H1 (cell line): ENCODE measurements around the gene EMX1. TPM values are rescaled to one million over a fixed set of nuclear protein-coding genes. Genes with fewer than 3 reads are reported as not detected.
A peak's percentile ranks its signal among the peaks of the same experiment; 100 is the strongest.

Experiments used
- ASH2L ChIP-seq: fragments of 200-600, 300-600 bp; sonication (generic); IDR thresholded peaks from one replicate; pipeline ENCODE4 v1.7.1; 2017; ENCODE audit warnings: low read length
- ATF2 ChIP-seq: IDR thresholded peaks from 2 replicates; pipeline ENCODE4 v1.6.1; 2012; ENCODE audit warnings: low read length, inconsistent platforms
- CHD1 ChIP-seq: IDR thresholded peaks from 2 replicates; pipeline ENCODE4 v1.6.1; 2012; ENCODE audit warnings: low read depth, low read length, improper control_type of control experiment
- CREB1 ChIP-seq: IDR thresholded peaks from 2 replicates; pipeline ENCODE4 v1.6.1; 2012; ENCODE audit warnings: inconsistent platforms
- CTCF ChIP-seq, 3 experiments: IDR thresholded peaks; 1 replicate in 2 of 3; 2 replicates in 1 of 3; pipeline versions ENCODE4 v1.5.1 to v1.6.1; 2011; ENCODE audit warnings: low read length in 3 of 3, mild to moderate bottlenecking in 3 of 3, inconsistent platforms in 2 of 3, low read depth in 1 of 3, moderate library complexity in 1 of 3; ENCODE audit not compliant: insufficient read depth in 1 of 3; ENCODE audit errors: control extremely low read depth in 1 of 3
- EGR1 ChIP-seq: IDR thresholded peaks from 2 replicates; pipeline ENCODE4 v1.6.1; 2011; ENCODE audit warnings: low read depth, low read length, borderline replicate concordance
- EP300 ChIP-seq, 2 experiments: IDR thresholded peaks; 1 replicate in 1 of 2; 2 replicates in 1 of 2; pipeline ENCODE4 v1.6.1; 2011 to 2012; ENCODE audit warnings: low read depth in 2 of 2, low read length in 2 of 2, mild to moderate bottlenecking in 2 of 2, borderline replicate concordance in 1 of 2, inconsistent platforms in 1 of 2, moderate library complexity in 1 of 2
- HDAC2 ChIP-seq, 2 experiments: fragments of 300-600 bp in 1 of 2; sonication (generic) in 1 of 2; IDR thresholded peaks; 2 replicates each; pipeline ENCODE4 v1.6.1; 2011 to 2012; ENCODE audit warnings: low read depth in 2 of 2, low read length in 2 of 2, mild to moderate bottlenecking in 2 of 2, moderate library complexity in 2 of 2, borderline replicate concordance in 1 of 2, inconsistent platforms in 1 of 2
- JUN ChIP-seq: IDR thresholded peaks from 2 replicates; pipeline ENCODE4 v1.6.1; 2011; ENCODE audit warnings: low read depth, mild to moderate bottlenecking, improper control_type of control experiment, low read length
- JUND ChIP-seq: IDR thresholded peaks from 2 replicates; pipeline ENCODE4 v1.6.1; 2011; ENCODE audit warnings: mild to moderate bottlenecking, improper control_type of control experiment, low read length
- MAFK ChIP-seq: IDR thresholded peaks from 2 replicates; pipeline ENCODE4 v1.6.1; 2012; ENCODE audit warnings: low read depth, mild to moderate bottlenecking, improper control_type of control experiment, low read length
- POLR2A ChIP-seq, 2 experiments: IDR thresholded peaks; 1 replicate in 1 of 2; 2 replicates in 1 of 2; pipeline ENCODE4 v1.6.1; 2011; ENCODE audit warnings: low read depth in 2 of 2, low read length in 2 of 2, mild to moderate bottlenecking in 2 of 2; ENCODE audit errors: control extremely low read depth in 1 of 2
- POU5F1 ChIP-seq: IDR thresholded peaks from 2 replicates; pipeline ENCODE4 v1.6.1; 2011; ENCODE audit warnings: low read depth, mild to moderate bottlenecking, low read length, moderate library complexity
- RAD21 ChIP-seq, 2 experiments: IDR thresholded peaks in 1 of 2; conservative IDR thresholded peaks in 1 of 2; 2 replicates each; pipeline ENCODE4 v1.6.1; 2011; ENCODE audit warnings: low read depth in 2 of 2, low read length in 2 of 2, improper control_type of control experiment in 1 of 2, inconsistent platforms in 1 of 2, mild to moderate bottlenecking in 1 of 2, moderate library complexity in 1 of 2
- SIN3A ChIP-seq, 2 experiments: IDR thresholded peaks in 1 of 2; conservative IDR thresholded peaks in 1 of 2; 2 replicates each; pipeline ENCODE4 v1.6.1; 2011 to 2012; ENCODE audit warnings: low read length in 2 of 2, improper control_type of control experiment in 1 of 2, low read depth in 1 of 2, mild to moderate bottlenecking in 1 of 2
- SIRT6 ChIP-seq: IDR thresholded peaks from one replicate; pipeline ENCODE4 v1.7.1; 2012; ENCODE audit warnings: low read length, inconsistent platforms
- SP1 ChIP-seq: IDR thresholded peaks from 2 replicates; pipeline ENCODE4 v1.6.1; 2011; ENCODE audit warnings: low read depth, low read length
- SP4 ChIP-seq: IDR thresholded peaks from 2 replicates; pipeline ENCODE4 v1.6.1; 2012; ENCODE audit warnings: low read length, inconsistent platforms
- TAF1 ChIP-seq: IDR thresholded peaks from 2 replicates; pipeline ENCODE4 v1.6.1; 2011; ENCODE audit warnings: mild to moderate bottlenecking, low read depth, low read length
- TBP ChIP-seq: IDR thresholded peaks from 2 replicates; pipeline ENCODE4 v1.6.1; 2011; ENCODE audit warnings: low read depth, low read length, improper control_type of control experiment
- YY1 ChIP-seq: IDR thresholded peaks from 2 replicates; pipeline ENCODE4 v1.6.1; 2011; ENCODE audit warnings: low read depth, mild to moderate bottlenecking, low read length
- polyA plus RNA-seq, 7 experiments: library from polyadenylated mRNA; depleted of rRNA in 3 of 7; stranded (reverse) in 5 of 7; unstranded in 2 of 7; fragments of >200 nt in 5 of 7; fragments of 200-250 nt in 2 of 7; gene quantifications; 1 replicate in 5 of 7; 2 replicates in 1 of 7; 4 replicates in 1 of 7; pipeline versions ENCODE4 v1.2.1 to v1.2.3, GENCODE V29; 2011 to 2013; ENCODE audit warnings: missing spikeins in 2 of 7, mixed read lengths in 2 of 7
- total RNA-seq: library from RNA; stranded (reverse); fragmentation: NEBNext Ultra II Directional; extraction: Animal tissue kit (Norgen Biotek cat#: 25700); gene quantifications from 2 replicates; pipeline ENCODE4 v1.2.1, GENCODE V29; 2021

Gene EMX1
- total and polyA plus RNA-seq, 2 of the 8 experiments (the other 6 are each of a cell fraction or from before 2014, with no cell fraction given), result 2.4 to 4.9 TPM

GRCh38 chr2:72887740-72888437, 29.4 kb upstream of the EMX1 start (continued):
- TF ChIP-seq MAFK, result no peak
- 0 out of 2 replicates have a peak, but pooled peaks have one; percentile 4 for TF ChIP-seq TAF1
- TF ChIP-seq SP1, result peak; percentile 95
- TF ChIP-seq EP300 (IDR thresholded peaks at IDR 0.05; ENCODE audit: borderline replicate concordance in 1 of 2, low read depth in 2 of 2, low read length in 2 of 2), result no peak; a peak in 1 of 3 replicates
- TF ChIP-seq EGR1, result peak; percentile 64; the same call in 1 of the 2 replicates
- TF ChIP-seq ASH2L, result peak; percentile 74
- TF ChIP-seq JUND, result no peak
- TF ChIP-seq CREB1, result peak; percentile 15
- TF ChIP-seq YY1, result peak; percentile 74
- TF ChIP-seq HDAC2 (IDR thresholded peaks at IDR 0.05; ENCODE audit: borderline replicate concordance in 1 of 2, low read depth in 2 of 2, low read length in 2 of 2), result no peak
- no peak for TF ChIP-seq TBP
- no peak for TF ChIP-seq SIRT6
- TF ChIP-seq SIN3A (conservative IDR thresholded peaks at IDR 0.05 in 1 of 2, IDR thresholded peaks at IDR 0.05 in 1 of 2; ENCODE audit: low read depth in 1 of 2, low read length in 2 of 2), result 0 out of 4 replicates have a peak, but pooled peaks of 1 of the 2 experiments have one; percentile 52
- TF ChIP-seq CTCF (IDR thresholded peaks at IDR 0.05; ENCODE audit: control extremely low read depth in 1 of 3, insufficient read depth in 1 of 3, low read depth in 1 of 3, low read length in 3 of 3), result peak; percentile 79 to 98 (median 97)
- TF ChIP-seq JUN, result no peak
- no peak; the same call in 1 of the 2 replicates for TF ChIP-seq ATF2
- TF ChIP-seq POLR2A (IDR thresholded peaks at IDR 0.05; ENCODE audit: control extremely low read depth in 1 of 2, low read depth in 2 of 2, low read length in 2 of 2), result no peak
- TF ChIP-seq POU5F1, result no peak
- TF ChIP-seq SP4, result 0 out of 2 replicates have a peak, but pooled peaks have one; percentile 32
- peak; percentile 41 to 65 for TF ChIP-seq RAD21 (IDR thresholded peaks at IDR 0.05 in 1 of 2, conservative IDR thresholded peaks at IDR 0.05 in 1 of 2; ENCODE audit: low read depth in 2 of 2, low read length in 2 of 2)
- no peak for TF ChIP-seq CHD1
